Thyroid gland (tissue), 4 donors: Measurements from ENCODE around the gene IDH3G. TPM values are rescaled to one million over a fixed set of nuclear protein-coding genes. Genes with fewer than 3 reads are reported as not detected.

ENCODE experiments used
- DNase-seq, 2 donors: peaks; one replicate each; pipeline ENCODE4 v3.0.0-alpha.2; 2019
- H3K27ac ChIP-seq, 3 donors: fragments of 200-600 bp; sonication (generic); 1 replicate in 2 of 3; 2 replicates in 1 of 3; pipeline ENCODE4 v1.5.1; 2016 to 2019; ENCODE audit warnings: mild to moderate bottlenecking in 1 of 3, moderate library complexity in 1 of 3
- H3K27me3 ChIP-seq: fragments of 200-600 bp; sonication (generic); one replicate; pipeline ENCODE4 v1.5.1; 2019
- H3K36me3 ChIP-seq, 2 donors: fragments of 200-600 bp; sonication (generic); one replicate each; pipeline ENCODE4 v1.5.1; 2016 to 2019
- H3K4me1 ChIP-seq, 2 donors: fragments of 200-600 bp; sonication (generic); one replicate each; pipeline ENCODE4 v1.5.1; 2017 to 2019
- H3K4me3 ChIP-seq, 3 donors: fragments of 200-600 bp; sonication (generic); replicated peaks in 1 of 3; 1 replicate in 2 of 3; 2 replicates in 1 of 3; pipeline ENCODE4 v1.5.1; 2016; ENCODE audit warnings: mild to moderate bottlenecking in 1 of 3
- H3K9me3 ChIP-seq: fragments of 200-600 bp; sonication (generic); one replicate; pipeline ENCODE4 v1.5.1; 2017
- POLR2A ChIP-seq, 2 donors: fragments of 450-650 bp; IDR thresholded peaks; one replicate each; pipeline ENCODE4 v1.6.1; 2017; ENCODE audit warnings: antibody characterized with exemption in 2 of 2, mild to moderate bottlenecking in 2 of 2, moderate library complexity in 1 of 2
- WGBS, 2 donors: methylation state at CpG; one replicate each; pipeline ENCODE4 v1.1.5; 2017; 5-methylcytosine and 5-hydroxymethylcytosine counted together
- intact Hi-C: fragments of 100-400 bp; cut with DNase I; formaldehyde crosslinking; loops from one replicate; pipeline ENCODE4 v1.15.1; 2023
- total RNA-seq, 4 donors: library from RNA; depleted of rRNA; stranded (reverse); fragments of >200 nt; gene quantifications; one replicate each; pipeline ENCODE4 v1.2.3, GENCODE V29; 2016
- TF ChIP-seq, protein P1 (sequence below), 6 experiments: fragments of 200-600 bp in 3 of 6; fragments of 450-650 bp in 3 of 6; sonication (generic) in 3 of 6; IDR thresholded peaks; one replicate each; pipeline ENCODE4 v1.5.1; 2016 to 2019; ENCODE audit warnings: antibody characterized with exemption in 6 of 6, mild to moderate bottlenecking in 2 of 6, inconsistent platforms in 1 of 6, moderate library complexity in 1 of 6

The IDH3G gene
- total RNA-seq, 4 donors from 2014 or later, result 77.7 to 148 (median 115) TPM

GRCh38 chrX:153792368-153792767, 1.8 kb downstream of the IDH3G start:
- Histone ChIP-seq H3K4me3 (no peak overlapping the region), H3K4me1 (peaks cover 0 to 17% of the 10 kb centered on the region in 2 donors), H3K9me3 (no peaks in the 10 kb centered on the region), H3K27ac (no peak overlapping the region), H3K27me3 (no peaks in the 10 kb centered on the region), H3K36me3 (peaks cover 0 to 2% of the 10 kb centered on the region in 2 donors)
- no peak for DNase-seq
- no peak for TF ChIP-seq POLR2A (IDR thresholded peaks at IDR 0.05)
- TF ChIP-seq, protein P1, sequence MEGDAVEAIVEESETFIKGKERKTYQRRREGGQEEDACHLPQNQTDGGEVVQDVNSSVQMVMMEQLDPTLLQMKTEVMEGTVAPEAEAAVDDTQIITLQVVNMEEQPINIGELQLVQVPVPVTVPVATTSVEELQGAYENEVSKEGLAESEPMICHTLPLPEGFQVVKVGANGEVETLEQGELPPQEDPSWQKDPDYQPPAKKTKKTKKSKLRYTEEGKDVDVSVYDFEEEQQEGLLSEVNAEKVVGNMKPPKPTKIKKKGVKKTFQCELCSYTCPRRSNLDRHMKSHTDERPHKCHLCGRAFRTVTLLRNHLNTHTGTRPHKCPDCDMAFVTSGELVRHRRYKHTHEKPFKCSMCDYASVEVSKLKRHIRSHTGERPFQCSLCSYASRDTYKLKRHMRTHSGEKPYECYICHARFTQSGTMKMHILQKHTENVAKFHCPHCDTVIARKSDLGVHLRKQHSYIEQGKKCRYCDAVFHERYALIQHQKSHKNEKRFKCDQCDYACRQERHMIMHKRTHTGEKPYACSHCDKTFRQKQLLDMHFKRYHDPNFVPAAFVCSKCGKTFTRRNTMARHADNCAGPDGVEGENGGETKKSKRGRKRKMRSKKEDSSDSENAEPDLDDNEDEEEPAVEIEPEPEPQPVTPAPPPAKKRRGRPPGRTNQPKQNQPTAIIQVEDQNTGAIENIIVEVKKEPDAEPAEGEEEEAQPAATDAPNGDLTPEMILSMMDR (IDR thresholded peaks at IDR 0.05), result no peak
- intact Hi-C loops, result no loop called here
- 100% methylated on average over 2 to 4 of the region's 6 CpGs for WGBS, 2 donors

DNA sequence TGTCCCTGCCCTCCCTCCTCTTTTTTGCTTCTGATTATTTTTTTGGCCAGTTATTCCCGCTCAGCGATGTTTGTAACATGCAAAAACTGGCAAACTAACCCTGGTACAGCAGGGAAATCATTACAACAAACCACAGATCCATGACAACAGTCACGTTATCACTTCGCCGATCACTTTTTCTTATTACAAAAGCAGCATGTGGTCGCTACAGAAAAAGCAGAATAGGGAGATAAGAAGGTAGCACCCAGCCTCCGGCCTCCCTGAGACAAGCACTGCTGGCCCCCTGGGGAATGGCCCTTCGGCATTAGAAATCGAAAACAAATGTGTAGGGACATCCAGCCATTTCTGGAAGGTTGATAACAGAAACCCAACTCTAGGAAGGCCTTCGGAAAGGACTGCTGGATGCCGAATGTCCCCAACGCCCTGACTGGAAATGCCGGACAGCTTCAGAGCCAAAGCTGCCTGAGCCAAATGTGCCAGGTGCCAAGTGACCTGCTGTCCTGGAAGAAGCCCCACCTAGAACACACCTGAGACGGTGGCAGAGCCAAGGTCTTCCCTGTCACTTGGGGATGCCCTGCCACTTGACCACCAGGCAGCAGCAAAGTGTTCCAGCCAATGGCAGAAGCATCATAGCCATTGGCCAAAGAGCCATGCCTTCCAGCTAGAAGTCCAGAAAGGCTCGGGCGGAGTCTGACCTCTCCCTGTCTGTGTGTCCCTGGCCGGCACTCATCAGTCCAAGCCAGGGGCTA, 2.9 kb downstream of the IDH3G start:
- Histone ChIP-seq H3K36me3 (peaks cover 0 to 9% of the 10 kb centered on the region in 2 donors), H3K4me1 (peaks cover 0 to 17% of the 10 kb centered on the region in 2 donors), H3K9me3 (no peaks in the 10 kb centered on the region), H3K4me3 (no peak overlapping the region), H3K27me3 (no peaks in the 10 kb centered on the region), H3K27ac (no peak overlapping the region)
- no peak for DNase-seq
- intact Hi-C loops, result no loop called here
- WGBS, 2 donors, result 89 to 91% methylated on average over 12 to 13 of the region's 17 CpGs
- TF ChIP-seq, protein P1 (IDR thresholded peaks at IDR 0.05), result no peak
- TF ChIP-seq POLR2A (IDR thresholded peaks at IDR 0.05), result no peak

DNA sequence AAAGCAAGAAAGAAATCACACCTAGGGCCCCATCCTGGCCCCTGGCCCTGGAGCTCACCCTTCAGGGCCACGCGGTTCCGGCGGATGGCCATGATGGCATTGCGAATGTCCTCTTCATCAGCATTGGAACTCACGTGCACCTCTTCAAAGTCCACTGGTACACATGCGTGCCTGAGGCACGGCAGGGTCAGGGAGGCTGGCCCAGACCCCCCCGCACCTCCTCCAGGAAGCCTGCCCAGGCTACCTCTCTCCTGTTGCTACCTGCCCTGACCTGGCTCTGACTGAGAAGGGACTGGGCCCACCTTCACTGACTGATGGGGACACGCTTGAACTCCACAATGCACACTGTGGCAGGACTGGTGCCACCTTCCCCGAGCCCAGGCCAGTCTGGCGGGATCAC, 4.5 kb downstream of the IDH3G start:
- H3K27ac ChIP-seq, result no peak overlapping the region
- DNase-seq, result no peak
- H3K4me3 ChIP-seq, result no peak overlapping the region
- intact Hi-C loops, result no loop called here
- peaks cover 0 to 9% of the 10 kb centered on the region in 2 donors for H3K4me1 ChIP-seq
- 93% methylated on average over 9 of the region's 12 CpGs; no CpG with 5 or more reads in 1 of the 2 donors for WGBS, 2 donors
- no peaks in the 10 kb centered on the region for H3K27me3 ChIP-seq
- H3K36me3 ChIP-seq, result peaks cover 0 to 11% of the 10 kb centered on the region in 2 donors
- no peaks in the 10 kb centered on the region for H3K9me3 ChIP-seq
- TF ChIP-seq, protein P1 (IDR thresholded peaks at IDR 0.05), result no peak
- no peak for TF ChIP-seq POLR2A (IDR thresholded peaks at IDR 0.05)

GRCh38 chrX:153786669-153787068, 7.5 kb downstream of the IDH3G start:
- no peak for DNase-seq
- Histone ChIP-seq H3K9me3 (no peaks in the 10 kb centered on the region), H3K36me3 (peaks cover 0 to 11% of the 10 kb centered on the region in 2 donors), H3K4me1 (no peaks in the 10 kb centered on the region), H3K4me3 (no peak overlapping the region), H3K27me3 (no peaks in the 10 kb centered on the region), H3K27ac (no peak overlapping the region)
- 53 to 60% methylated on average over 1 to 3 of the region's 15 CpGs for WGBS, 2 donors
- intact Hi-C loops, result no loop called here
- TF ChIP-seq, protein P1 (IDR thresholded peaks at IDR 0.05), result no peak
- no peak for TF ChIP-seq POLR2A (IDR thresholded peaks at IDR 0.05)

DNA sequence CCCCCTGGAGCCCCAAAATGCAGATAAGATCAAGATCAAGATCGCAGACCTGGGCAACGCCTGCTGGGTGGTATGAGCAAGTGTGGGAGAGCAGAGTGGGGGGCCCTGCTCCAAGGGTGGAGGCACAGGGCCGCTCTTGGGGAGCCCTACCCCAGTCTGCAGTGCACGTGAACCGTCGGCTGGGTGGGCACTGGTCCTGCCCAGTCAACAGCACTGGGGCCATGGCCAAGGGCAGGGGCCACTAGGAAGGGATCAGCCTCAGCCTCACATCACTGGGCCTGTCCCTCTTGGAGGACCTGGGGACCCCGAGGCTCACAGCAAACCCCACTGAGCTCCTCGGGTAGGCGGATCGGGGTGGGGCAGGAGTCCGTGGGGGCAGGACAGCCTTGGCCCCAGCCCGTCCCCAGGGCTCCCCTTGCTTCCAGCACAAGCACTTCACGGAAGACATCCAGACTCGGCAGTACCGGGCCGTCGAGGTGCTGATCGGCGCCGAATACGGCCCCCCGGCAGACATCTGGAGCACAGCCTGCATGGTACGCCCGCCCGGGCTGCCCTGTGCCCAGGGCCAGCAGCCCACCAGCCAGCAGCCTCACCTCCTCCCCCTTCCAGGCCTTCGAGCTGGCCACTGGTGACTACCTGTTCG, 9.7 kb downstream of the IDH3G start:
- 87% methylated on average over 3 of the region's 27 CpGs; no CpG with 5 or more reads in 1 of the 2 donors for WGBS, 2 donors
- H3K36me3 ChIP-seq, result peaks cover 0 to 11% of the 10 kb centered on the region in 2 donors
- no peak for DNase-seq
- H3K4me3 ChIP-seq, result no peak overlapping the region
- H3K9me3 ChIP-seq, result no peaks in the 10 kb centered on the region
- TF ChIP-seq POLR2A (IDR thresholded peaks at IDR 0.05), result no peak
- TF ChIP-seq, protein P1 (IDR thresholded peaks at IDR 0.05), result no peak
- intact Hi-C loops, result no loop called here
- H3K27me3 ChIP-seq, result no peaks in the 10 kb centered on the region
- H3K27ac ChIP-seq, result no peak overlapping the region
- H3K4me1 ChIP-seq, result no peaks in the 10 kb centered on the region
